Nephron progenitor cell (in vitro differentiated cells): ENCODE measurements around the gene DGCR8.

ENCODE experiments used
- DNase-seq: peaks from one replicate; pipeline ENCODE4 v3.0.0; 2021
- H3K27ac Mint-ChIP-seq: 2 replicates; pipeline ENCODE4 v1.8.0; 2021; ENCODE audit warnings: mild to moderate bottlenecking, moderate library complexity, mixed read lengths
- H3K27me3 Mint-ChIP-seq: 2 replicates; pipeline ENCODE4 v1.8.0; 2021; ENCODE audit warnings: mild to moderate bottlenecking, low read depth, mixed read lengths; ENCODE audit not compliant: poor library complexity
- H3K36me3 Mint-ChIP-seq: 2 replicates; pipeline ENCODE4 v1.8.0; 2021; ENCODE audit warnings: low read depth, mixed read lengths
- H3K4me1 Mint-ChIP-seq: 2 replicates; pipeline ENCODE4 v1.8.0; 2021; ENCODE audit warnings: mixed read lengths
- H3K4me3 Mint-ChIP-seq: 2 replicates; pipeline ENCODE4 v1.8.0; 2021; ENCODE audit warnings: mild to moderate bottlenecking, moderate library complexity, mixed read lengths
- H3K9me3 Mint-ChIP-seq: 2 replicates; pipeline ENCODE4 v1.8.0; 2021; ENCODE audit warnings: mild to moderate bottlenecking, moderate library complexity, mixed read lengths
- CTCF ChIP-seq: fragments of 200-600 bp; sonication (generic); IDR thresholded peaks from 2 replicates; pipeline ENCODE4 v1.5.0; 2021; ENCODE audit warnings: antibody characterized with exemption

Gene DGCR8

GRCh38 chr22:20054485-20054884 is 25.6 kb upstream of the DGCR8 start:
- Mint-ChIP-seq H3K27me3 (peaks cover 3% of the 10 kb centered on the region), H3K9me3 (no peaks in the 10 kb centered on the region), H3K4me3 (no peak overlapping the region), H3K36me3 (no peaks in the 10 kb centered on the region), H3K4me1 (peaks cover 9% of the 10 kb centered on the region), H3K27ac (peak overlapping the region; percentile 66)
- no peak for TF ChIP-seq CTCF
- no peak for DNase-seq

GRCh38 chr22:20055144-20055543 is 24.9 kb upstream of the DGCR8 start:
- H3K36me3 Mint-ChIP-seq: no peaks in the 10 kb centered on the region
- no peak overlapping the region for H3K4me3 Mint-ChIP-seq
- TF ChIP-seq CTCF: no peak
- H3K27ac Mint-ChIP-seq: no peak overlapping the region
- H3K4me1 Mint-ChIP-seq: peaks cover 10% of the 10 kb centered on the region
- H3K27me3 Mint-ChIP-seq: peaks cover 3% of the 10 kb centered on the region
- no peaks in the 10 kb centered on the region for H3K9me3 Mint-ChIP-seq
- DNase-seq: no peak

- Mint-ChIP-seq H3K27ac (no peak overlapping the region), H3K27me3 (peaks cover 2% of the 10 kb centered on the region), H3K4me1 (peaks cover 10% of the 10 kb centered on the region), H3K4me3 (no peak overlapping the region), H3K9me3 (no peaks in the 10 kb centered on the region), H3K36me3 (no peaks in the 10 kb centered on the region)
- TF ChIP-seq CTCF: no peak
- no peak for DNase-seq
These were observed 24.4 kb upstream of the DGCR8 start for GRCh38 chr22:20055654-20056053.

GRCh38 chr22:20056161-20056560 is 23.9 kb upstream of the DGCR8 start:
- Mint-ChIP-seq H3K27ac (no peak overlapping the region), H3K4me3 (no peak overlapping the region), H3K27me3 (no peaks in the 10 kb centered on the region), H3K36me3 (no peaks in the 10 kb centered on the region), H3K4me1 (peaks cover 10% of the 10 kb centered on the region), H3K9me3 (no peaks in the 10 kb centered on the region)
- no peak for DNase-seq
- TF ChIP-seq CTCF: no peak

GRCh38 chr22:20056696-20057386 is 23.2 kb upstream of the DGCR8 start:
- peaks cover 10% of the 10 kb centered on the region for H3K4me1 Mint-ChIP-seq
- DNase-seq: no peak
- no peaks in the 10 kb centered on the region for H3K27me3 Mint-ChIP-seq
- TF ChIP-seq CTCF: no peak
- no peak overlapping the region for H3K4me3 Mint-ChIP-seq
- no peaks in the 10 kb centered on the region for H3K9me3 Mint-ChIP-seq
- H3K27ac Mint-ChIP-seq: no peak overlapping the region
- no peaks in the 10 kb centered on the region for H3K36me3 Mint-ChIP-seq

GRCh38 chr22:20057596-20058268 is 22.3 kb upstream of the DGCR8 start:
- no peak for TF ChIP-seq CTCF

More at GRCh38 chr22:20057596-20058268, 22.3 kb upstream of the DGCR8 start:
- H3K4me1 Mint-ChIP-seq: peaks cover 14% of the 10 kb centered on the region
- DNase-seq: no peak
- H3K4me3 Mint-ChIP-seq: no peak overlapping the region
- H3K9me3 Mint-ChIP-seq: no peaks in the 10 kb centered on the region
- H3K27me3 Mint-ChIP-seq: no peaks in the 10 kb centered on the region
- H3K36me3 Mint-ChIP-seq: no peaks in the 10 kb centered on the region
- H3K27ac Mint-ChIP-seq: no peak overlapping the region
